ENCODE results near the gene PEX26.

Gene PEX26

DNA sequence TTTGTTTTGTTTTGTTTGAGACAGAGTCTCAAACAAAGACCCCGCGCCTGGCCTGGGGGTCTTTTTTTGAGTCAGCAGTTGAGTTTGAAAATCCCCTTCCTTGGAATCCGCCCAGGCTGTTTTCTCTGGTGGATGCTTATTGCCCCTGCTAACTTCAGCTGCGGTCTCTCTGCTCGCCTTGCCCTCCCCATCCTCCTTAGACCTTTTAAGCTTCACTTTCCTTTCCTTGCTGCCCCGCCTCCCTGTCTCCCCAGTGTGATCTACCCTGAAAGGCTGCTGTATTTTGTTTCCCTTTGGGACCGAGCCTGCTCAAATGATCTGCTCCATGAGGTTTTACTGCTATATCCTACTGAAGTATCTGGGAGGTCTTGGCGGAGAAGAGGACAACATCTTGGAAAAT lies 74.7 kb downstream of the PEX26 start:
- no peak for DNase-seq (ENCODE audit: extremely low read depth in 1 of 2, low read depth in 1 of 2)

DNA sequence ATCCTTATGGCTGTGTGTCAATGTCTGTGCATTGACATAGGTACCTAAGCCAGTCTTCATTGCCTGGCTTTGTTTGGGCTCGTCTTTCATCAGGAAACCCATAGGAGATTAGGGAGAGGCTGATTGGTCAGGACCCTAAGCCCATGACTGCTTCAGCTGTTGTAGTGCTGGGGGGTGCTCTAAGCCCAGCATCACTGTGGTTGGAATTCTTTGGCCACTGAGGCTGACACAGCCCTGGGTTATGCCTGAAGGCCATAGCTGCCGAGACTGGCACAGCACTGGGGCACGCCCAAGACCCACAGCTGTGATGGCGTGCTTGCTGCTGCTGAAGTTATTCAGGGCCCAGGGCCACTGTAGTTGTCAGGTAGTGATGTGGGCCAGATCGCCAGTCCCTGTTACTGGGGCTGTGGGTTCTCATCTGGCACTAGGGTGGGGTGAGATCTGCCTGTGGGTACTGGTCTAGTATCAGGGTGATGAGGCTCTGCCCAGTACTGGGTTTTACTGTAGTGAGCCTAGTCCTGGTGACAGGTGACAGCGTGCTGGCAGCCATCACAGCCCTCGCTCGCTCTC lies 77.1 kb downstream of the PEX26 start:
- no peak for DNase-seq (ENCODE audit: extremely low read depth in 1 of 2, low read depth in 1 of 2)
